Karpas-422 (cell line): ENCODE measurements around the gene NCOA5. TPM values are rescaled to one million over a fixed set of nuclear protein-coding genes. Genes with fewer than 3 reads are reported as not detected.

Experiments
- DNase-seq: peaks from one replicate; pipeline ENCODE4 v3.0.0-alpha.2; 2015
- H2AFZ ChIP-seq: fragments of 200-600 bp; sonication (generic); 2 replicates; pipeline ENCODE4 v1.6.1; 2014; ENCODE audit warnings: antibody characterized with exemption, low read length, mixed read lengths
- H3K27ac ChIP-seq: fragments of 200-600 bp; sonication (generic); 2 replicates; pipeline ENCODE4 v1.5.1; 2014; ENCODE audit warnings: mild to moderate bottlenecking, low read length, moderate library complexity
- H3K27me3 ChIP-seq: fragments of 200-600 bp; sonication (generic); 2 replicates; pipeline ENCODE4 v1.6.1; 2014; ENCODE audit warnings: low read length, mixed read lengths
- H3K36me3 ChIP-seq: fragments of 200-600 bp; sonication (generic); 2 replicates; pipeline ENCODE4 v1.6.1; 2014; ENCODE audit warnings: low read length, mixed read lengths; ENCODE audit not compliant: insufficient read depth
- H3K4me1 ChIP-seq: fragments of 200-600 bp; sonication (generic); 2 replicates; pipeline ENCODE4 v1.6.1; 2014; ENCODE audit warnings: mild to moderate bottlenecking, low read length, mixed read lengths
- H3K4me2 ChIP-seq: fragments of 200-600 bp; sonication (generic); 2 replicates; pipeline ENCODE4 v1.6.1; 2014; ENCODE audit warnings: low read length, low read depth, mild to moderate bottlenecking; ENCODE audit not compliant: poor library complexity, severe bottlenecking
- H3K4me3 ChIP-seq: fragments of 200-600 bp; sonication (generic); 2 replicates; pipeline ENCODE4 v1.5.1; 2014; ENCODE audit warnings: mild to moderate bottlenecking, antibody characterized with exemption, low read length, mixed read lengths
- H3K79me2 ChIP-seq: fragments of 200-600 bp; sonication (generic); 2 replicates; pipeline ENCODE4 v1.6.1; 2014; ENCODE audit warnings: mild to moderate bottlenecking, low read length, mixed read lengths
- H3K9ac ChIP-seq: fragments of 200-600 bp; sonication (generic); 2 replicates; pipeline ENCODE4 v1.6.0; 2014; ENCODE audit warnings: low read length
- H3K9me2 ChIP-seq: fragments of 200-600 bp; sonication (generic), shearing (Covaris generic); replicated peaks from 2 replicates; pipeline ENCODE4 v1.6.0; 2014; ENCODE audit warnings: mild to moderate bottlenecking, low read length, moderate library complexity; ENCODE audit not compliant: insufficient read depth
- H3K9me3 ChIP-seq: fragments of 300-700, 200-600 bp; sonication (generic); 2 replicates; pipeline ENCODE4 v1.6.1; 2014; ENCODE audit warnings: low read length, mixed read lengths
- H4K20me1 ChIP-seq: fragments of 200-600 bp; sonication (generic); 2 replicates; pipeline ENCODE4 v1.6.1; 2014; ENCODE audit warnings: mild to moderate bottlenecking, antibody characterized with exemption, low read length, low read depth; ENCODE audit not compliant: insufficient read depth
- total RNA-seq: library from RNA; depleted of rRNA; stranded (reverse); fragments of >200 nt; shearing (Covaris generic); gene quantifications from 2 replicates; pipeline ENCODE4 v1.2.3, GENCODE V29; 2014; ENCODE audit warnings: low replicate concordance

The NCOA5 gene
- total RNA-seq, 1 experiment from 2014 or later, result 32.8 TPM

GRCh38 chr20:46131396-46131795, 41.6 kb upstream of the NCOA5 start:
- Histone ChIP-seq H3K79me2 (no peaks in the 10 kb centered on the region), H4K20me1 (no peaks in the 10 kb centered on the region; the same call in 1 of the 2 replicates), H3K9me2 (no peaks in the 10 kb centered on the region), H3K4me1 (peaks cover 3% of the 10 kb centered on the region; the same call in 1 of the 2 replicates), H3K27me3 (0 out of 2 replicates have a peak, but pooled peaks cover 3% of the 10 kb centered on the region), H3K9ac (no peak overlapping the region), H2AFZ (no peak overlapping the region), H3K27ac (no peak overlapping the region), H3K9me3 (no peaks in the 10 kb centered on the region), H3K4me2 (no peak overlapping the region), H3K4me3 (no peak overlapping the region), H3K36me3 (no peaks in the 10 kb centered on the region)
- no peak for DNase-seq

DNA sequence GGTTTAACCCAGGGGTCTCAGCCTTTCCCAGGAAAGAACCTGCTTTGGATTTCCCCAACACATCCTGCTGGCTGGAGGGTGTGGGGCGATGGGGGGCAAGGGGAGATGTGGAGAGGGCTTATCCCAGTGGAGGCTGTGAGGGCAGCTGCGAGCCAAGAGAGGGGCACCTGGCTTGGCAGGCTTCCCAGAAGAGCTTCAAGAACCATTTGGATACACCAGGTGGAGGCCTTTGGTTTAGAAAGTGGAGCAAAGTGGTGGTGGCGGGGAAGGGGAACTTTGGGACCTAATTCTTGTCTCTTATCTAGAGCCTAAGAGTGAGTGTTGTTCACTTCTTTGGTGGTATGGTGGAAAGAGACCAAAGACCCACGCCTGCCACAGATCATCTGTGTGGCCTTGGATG, 40.8 kb upstream of the NCOA5 start:
- H3K36me3 ChIP-seq, result no peaks in the 10 kb centered on the region
- no peaks in the 10 kb centered on the region for H3K9me2 ChIP-seq
- no peak overlapping the region for H3K4me2 ChIP-seq
- 0 out of 2 replicates have a peak, but pooled peaks cover 3% of the 10 kb centered on the region for H3K27me3 ChIP-seq
- no peak overlapping the region for H3K4me3 ChIP-seq
- no peaks in the 10 kb centered on the region; the same call in 1 of the 2 replicates for H4K20me1 ChIP-seq
- peaks cover 3% of the 10 kb centered on the region; the same call in 1 of the 2 replicates for H3K4me1 ChIP-seq
- no peak overlapping the region for H3K9ac ChIP-seq
- H3K79me2 ChIP-seq, result no peaks in the 10 kb centered on the region
- no peak for DNase-seq
- no peak overlapping the region for H3K27ac ChIP-seq
- no peaks in the 10 kb centered on the region for H3K9me3 ChIP-seq
- H2AFZ ChIP-seq, result no peak overlapping the region

GRCh38 chr20:46129955-46130481, 40.3 kb upstream of the NCOA5 start:
- Histone ChIP-seq H3K4me2 (no peak overlapping the region), H3K9ac (no peak overlapping the region), H3K9me2 (no peaks in the 10 kb centered on the region), H3K27ac (no peak overlapping the region), H3K27me3 (0 out of 2 replicates have a peak, but pooled peaks cover 3% of the 10 kb centered on the region), H3K4me3 (no peak overlapping the region), H3K4me1 (peaks cover 3% of the 10 kb centered on the region; the same call in 1 of the 2 replicates), H3K36me3 (no peaks in the 10 kb centered on the region), H3K79me2 (no peaks in the 10 kb centered on the region), H3K9me3 (no peaks in the 10 kb centered on the region), H2AFZ (no peak overlapping the region), H4K20me1 (no peaks in the 10 kb centered on the region; the same call in 1 of the 2 replicates)
- DNase-seq, result no peak

DNA sequence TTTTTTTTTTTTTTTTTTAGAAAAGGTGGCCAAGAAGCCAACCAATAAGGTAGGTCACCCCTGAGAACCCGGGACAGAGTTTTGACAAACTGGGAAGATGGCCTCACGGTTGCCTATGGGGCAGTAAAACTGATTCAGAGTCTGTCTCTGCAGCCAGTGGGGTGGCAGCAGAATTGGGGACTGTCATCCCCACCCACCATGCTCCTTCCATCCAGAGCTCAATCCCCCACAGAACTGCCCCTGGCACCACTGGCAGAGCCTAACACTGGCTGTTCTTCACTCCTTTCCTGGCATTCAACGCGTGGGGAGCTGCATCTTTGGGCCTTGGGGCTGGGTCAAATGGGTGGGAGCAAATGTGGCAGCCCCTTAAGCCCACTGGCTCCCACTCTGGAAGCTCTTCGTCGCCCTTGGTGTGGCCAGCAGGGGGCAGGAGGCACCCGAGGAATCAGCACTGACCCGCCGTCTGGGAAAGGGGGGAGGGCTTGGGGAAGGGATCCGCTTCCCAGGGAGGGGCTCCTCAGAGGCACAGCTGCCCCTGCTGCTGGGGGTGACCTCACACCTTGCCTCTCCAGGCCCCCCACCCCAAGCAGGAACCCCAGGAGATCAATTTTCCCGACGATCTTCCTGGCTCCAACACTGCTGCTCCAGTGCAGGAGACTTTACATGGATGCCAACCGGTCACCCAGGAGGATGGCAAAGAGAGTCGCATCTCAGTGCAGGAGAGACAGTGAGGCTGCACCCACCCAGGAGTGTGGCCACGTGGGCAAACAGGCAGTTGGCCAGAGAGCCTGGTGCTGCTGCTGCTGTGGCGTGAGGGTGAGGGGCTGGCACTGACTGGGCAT, 38.8 kb upstream of the NCOA5 start:
- Histone ChIP-seq H2AFZ (no peak overlapping the region), H3K27me3 (0 out of 2 replicates have a peak, but pooled peaks cover 3% of the 10 kb centered on the region), H3K4me1 (peaks cover 3% of the 10 kb centered on the region; the same call in 1 of the 2 replicates), H3K79me2 (no peaks in the 10 kb centered on the region), H3K4me3 (no peak overlapping the region), H4K20me1 (no peaks in the 10 kb centered on the region; the same call in 1 of the 2 replicates), H3K36me3 (no peaks in the 10 kb centered on the region), H3K9ac (no peak overlapping the region), H3K9me3 (no peaks in the 10 kb centered on the region), H3K27ac (no peak overlapping the region), H3K4me2 (no peak overlapping the region), H3K9me2 (no peaks in the 10 kb centered on the region)
- DNase-seq, result peak; percentile 65

- Histone ChIP-seq H3K27me3 (0 out of 2 replicates have a peak, but pooled peaks cover 3% of the 10 kb centered on the region), H3K4me2 (no peak overlapping the region), H2AFZ (no peak overlapping the region), H3K36me3 (no peaks in the 10 kb centered on the region), H3K9me2 (no peaks in the 10 kb centered on the region), H3K9me3 (no peaks in the 10 kb centered on the region), H3K9ac (no peak overlapping the region), H3K4me1 (peaks cover 3% of the 10 kb centered on the region; the same call in 1 of the 2 replicates), H3K27ac (no peak overlapping the region), H3K4me3 (no peak overlapping the region), H3K79me2 (no peaks in the 10 kb centered on the region), H4K20me1 (no peaks in the 10 kb centered on the region; the same call in 1 of the 2 replicates)
- DNase-seq, result no peak
These were observed 37.7 kb upstream of the NCOA5 start for GRCh38 chr20:46127396-46128010.

GRCh38 chr20:46126440-46127056, 36.8 kb upstream of the NCOA5 start:
- no peak overlapping the region for H3K4me3 ChIP-seq
- no peak overlapping the region for H3K4me2 ChIP-seq
- H3K9ac ChIP-seq, result no peak overlapping the region
- H3K27me3 ChIP-seq, result 0 out of 2 replicates have a peak, but pooled peaks cover 3% of the 10 kb centered on the region
- H3K36me3 ChIP-seq, result no peaks in the 10 kb centered on the region
- no peaks in the 10 kb centered on the region; the same call in 1 of the 2 replicates for H4K20me1 ChIP-seq
- H3K79me2 ChIP-seq, result no peaks in the 10 kb centered on the region
- H3K9me3 ChIP-seq, result no peaks in the 10 kb centered on the region
- H2AFZ ChIP-seq, result no peak overlapping the region
- peaks cover 3% of the 10 kb centered on the region; the same call in 1 of the 2 replicates for H3K4me1 ChIP-seq
- H3K27ac ChIP-seq, result no peak overlapping the region
- DNase-seq, result no peak
- H3K9me2 ChIP-seq, result no peaks in the 10 kb centered on the region

GRCh38 chr20:46123482-46124245, 33.9 kb upstream of the NCOA5 start:
- H2AFZ ChIP-seq, result no peak overlapping the region
- no peaks in the 10 kb centered on the region for H3K36me3 ChIP-seq
- no peak overlapping the region for H3K9ac ChIP-seq
- no peak for DNase-seq
- peaks cover 20% of the 10 kb centered on the region for H3K4me1 ChIP-seq
- H3K9me3 ChIP-seq, result no peaks in the 10 kb centered on the region
- H3K27ac ChIP-seq, result no peak overlapping the region
- H4K20me1 ChIP-seq, result peaks cover 3% of the 10 kb centered on the region; the same call in 1 of the 2 replicates
- no peaks in the 10 kb centered on the region for H3K27me3 ChIP-seq
- H3K4me3 ChIP-seq, result no peak overlapping the region
- no peaks in the 10 kb centered on the region for H3K79me2 ChIP-seq
- H3K4me2 ChIP-seq, result no peak overlapping the region
- no peaks in the 10 kb centered on the region for H3K9me2 ChIP-seq
